Measurements from ENCODE around the gene NISCH. TPM values are rescaled to one million over a fixed set of nuclear protein-coding genes. Genes with fewer than 3 reads are reported as not detected.

The NISCH gene
- total RNA-seq, 1 experiment from 2014 or later, result 63.4 TPM

DNA sequence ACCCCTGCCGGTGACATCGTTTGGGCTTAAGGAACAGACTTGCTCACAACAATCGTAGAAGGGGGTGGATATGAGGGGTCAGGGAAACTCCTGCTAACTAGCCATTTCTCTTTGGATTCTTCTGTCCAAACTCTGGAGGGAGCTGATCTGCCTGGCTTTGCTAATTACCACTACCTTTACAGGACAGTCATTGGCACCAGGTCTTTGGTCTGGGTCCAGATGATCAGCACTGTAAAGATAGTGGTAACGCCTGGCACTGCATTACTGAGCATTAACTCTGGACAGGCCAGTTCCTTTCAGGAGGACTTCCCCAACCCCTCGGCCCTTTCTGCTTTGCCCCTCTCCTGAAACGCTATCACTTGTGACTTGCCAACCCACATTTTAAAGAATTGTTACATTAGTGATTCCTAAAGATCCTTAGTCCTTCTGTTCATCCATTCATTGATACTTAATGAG is 81.8 kb downstream of the NISCH start:
- ChIA-PET CTCF (no interaction called here), POLR2A (no interaction called here)
- Histone ChIP-seq H3K27me3 (ENCODE audit: control insufficient read depth, insufficient read depth, low read length) (no peaks in the 10 kb centered on the region), H3K36me3 (ENCODE audit: control insufficient read depth, insufficient read depth, low read length) (no peaks in the 10 kb centered on the region; the same call in 1 of the 2 replicates), H3K27ac (ENCODE audit: low read length) (peak overlapping the region; percentile 92), H3K4me3 (ENCODE audit: low read depth in 2 of 2, low read length in 2 of 2) (peak overlapping the region; percentile 90 to 94), H3K9me3 (ENCODE audit: control insufficient read depth, insufficient read depth, low read depth, low read length) (no peaks in the 10 kb centered on the region), H3K4me1 (ENCODE audit: control insufficient read depth, insufficient read depth, low read length) (peaks cover 21% of the 10 kb centered on the region)
- DNase-seq (ENCODE audit: low read depth, low spot score) (no peak), ATAC-seq (no peak)
- in situ Hi-C loops (cut with HindIII; ENCODE audit: low pct_unique_long_range_greater_than_20kb, low sequenced_read_pairs) (no loop called here), intact Hi-C loops (cut with micrococcal nuclease; ENCODE audit: unreplicated experiment) (no loop called here)
- no TSS peak for BruUV-seq (replicated peaks)
- TF ChIP-seq TCF7L2 (IDR thresholded peaks at IDR 0.05; ENCODE audit: low read depth, low read length) (no peak), CTCF (IDR thresholded peaks at IDR 0.05) (no peak), POLR2AphosphoS5 (IDR thresholded peaks at IDR 0.05; ENCODE audit: low read depth, low read length) (no peak), REST (IDR thresholded peaks at IDR 0.05; ENCODE audit: insufficient read depth in 1 of 2, low read depth in 2 of 2, low read length in 1 of 2) (no peak), SIN3A (IDR thresholded peaks at IDR 0.05; ENCODE audit: borderline replicate concordance, insufficient read depth, low read depth, low read length) (no peak)

DNA sequence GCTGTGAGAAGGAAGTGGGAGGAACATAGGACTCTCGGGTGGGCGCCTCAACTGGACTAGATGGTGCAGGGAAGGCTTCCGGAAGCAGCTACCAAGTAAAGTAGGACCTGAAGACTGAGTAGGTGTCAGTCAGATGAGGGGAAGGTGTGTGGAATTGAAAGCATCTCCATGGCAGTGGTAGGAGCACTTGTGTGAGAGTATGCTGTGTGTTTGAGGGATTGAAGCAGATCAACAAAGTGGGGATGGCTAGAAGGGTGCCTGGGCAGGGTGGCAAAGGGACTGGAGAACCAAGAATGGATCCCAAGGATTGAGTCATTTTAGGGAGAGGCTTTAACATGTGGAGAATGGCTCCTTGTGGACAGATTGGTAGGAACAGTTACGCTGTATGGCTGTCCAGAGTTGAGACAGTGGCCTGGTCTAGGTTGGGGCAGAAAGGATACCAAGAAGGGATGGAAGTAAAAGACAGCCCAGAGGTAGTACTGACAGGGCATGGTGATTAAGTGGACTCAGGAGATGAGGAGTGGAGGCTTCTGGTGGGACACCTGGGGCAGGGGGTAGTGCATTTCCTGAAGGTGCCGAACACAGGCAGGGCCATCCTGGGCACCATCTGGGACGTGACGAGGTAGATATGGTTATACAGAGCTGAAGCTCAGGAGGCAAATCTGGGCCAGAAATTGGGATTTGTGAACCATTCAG is 82.5 kb downstream of the NISCH start:
- H3K4me1 ChIP-seq (ENCODE audit: control insufficient read depth, insufficient read depth, low read length), result peaks cover 17% of the 10 kb centered on the region
- TSS peak; percentile 64 for BruUV-seq (replicated peaks)
- ATAC-seq (no peak), DNase-seq (ENCODE audit: low read depth, low spot score) (no peak)
- peak overlapping the region; percentile 92 for H3K27ac ChIP-seq (ENCODE audit: low read length)
- intact Hi-C loops (cut with micrococcal nuclease; ENCODE audit: unreplicated experiment) (no loop called here), in situ Hi-C loops (cut with HindIII; ENCODE audit: low pct_unique_long_range_greater_than_20kb, low sequenced_read_pairs) (no loop called here)
- H3K9me3 ChIP-seq (ENCODE audit: control insufficient read depth, insufficient read depth, low read depth, low read length), result no peaks in the 10 kb centered on the region
- no peaks in the 10 kb centered on the region; the same call in 1 of the 2 replicates for H3K36me3 ChIP-seq (ENCODE audit: control insufficient read depth, insufficient read depth, low read length)
- ChIA-PET CTCF (no interaction called here), POLR2A (no interaction called here)
- no peaks in the 10 kb centered on the region for H3K27me3 ChIP-seq (ENCODE audit: control insufficient read depth, insufficient read depth, low read length)
- TF ChIP-seq SIN3A (IDR thresholded peaks at IDR 0.05; ENCODE audit: borderline replicate concordance, insufficient read depth, low read depth, low read length) (no peak), REST (IDR thresholded peaks at IDR 0.05; ENCODE audit: insufficient read depth in 1 of 2, low read depth in 2 of 2, low read length in 1 of 2) (no peak), CTCF (IDR thresholded peaks at IDR 0.05) (no peak), POLR2AphosphoS5 (IDR thresholded peaks at IDR 0.05; ENCODE audit: low read depth, low read length) (no peak), TCF7L2 (IDR thresholded peaks at IDR 0.05; ENCODE audit: low read depth, low read length) (no peak)
- peak overlapping the region; percentile 90 to 94 for H3K4me3 ChIP-seq (ENCODE audit: low read depth in 2 of 2, low read length in 2 of 2)

Data from Panc1 (cell line).